Adrenal gland (tissue), 5 donors: ENCODE results near the gene SLC4A7.

ENCODE experiments used
- CTCF ChIP-seq, 6 experiments: fragments of 450-650 bp in 4 of 6; fragments of 200-600 bp in 2 of 6; sonication (generic) in 1 of 6; IDR thresholded peaks; 1 replicate in 5 of 6; 2 replicates in 1 of 6; pipeline versions ENCODE4 v1.5.1 to v1.8.0; 2016 to 2021; ENCODE audit warnings: antibody characterized with exemption in 6 of 6, mild to moderate bottlenecking in 2 of 6, moderate library complexity in 1 of 6
- POLR2A ChIP-seq, 2 donors: fragments of 450-650 bp; IDR thresholded peaks; one replicate each; pipeline ENCODE4 v1.6.1; 2017; ENCODE audit warnings: antibody characterized with exemption in 2 of 2, mild to moderate bottlenecking in 2 of 2, moderate library complexity in 1 of 2
- donor health status: DM: no; HTN: no; CAD: no.

- no peak for TF ChIP-seq CTCF (IDR thresholded peaks at IDR 0.05)
- TF ChIP-seq POLR2A (IDR thresholded peaks at IDR 0.05), result no peak
Observed at GRCh38 chr3:27526614-27527315, 42.6 kb upstream of the SLC4A7 start.
